Keratinocyte (primary cell): ENCODE data around the gene INS. TPM values are rescaled to one million over a fixed set of nuclear protein-coding genes. Genes with fewer than 3 reads are reported as not detected.

ENCODE experiments used
- DNase-seq: peaks from one replicate; pipeline ENCODE4 v3.0.0-alpha.2; 2011; ENCODE audit warnings: low read depth, missing footprints, low spot score
- FAIRE-seq: peaks from 2 replicates; lab custom pipeline; 2011; peaks lifted over from hg19 to GRCh38; lab: Jason Lieb, UNC
- H2AFZ ChIP-seq: 2 replicates; pipeline ENCODE4 v1.6.0; 2012; ENCODE audit warnings: low read length, control low read depth, inconsistent platforms; ENCODE audit not compliant: control insufficient read depth
- H3K27ac ChIP-seq: 2 replicates; pipeline ENCODE4 v1.5.1; 2011; ENCODE audit warnings: low read length; ENCODE audit not compliant: control insufficient read depth, insufficient read depth
- H3K27me3 ChIP-seq: 3 replicates; pipeline ENCODE4 v1.6.0; 2011; ENCODE audit warnings: low read length; ENCODE audit not compliant: control insufficient read depth, insufficient read depth; ENCODE audit errors: extremely low read depth
- H3K36me3 ChIP-seq, 2 experiments: 2 replicates in 1 of 2; 3 replicates in 1 of 2; pipeline ENCODE4 v1.5.1; 2011; ENCODE audit warnings: low read length in 2 of 2, mild to moderate bottlenecking in 1 of 2; ENCODE audit not compliant: control insufficient read depth in 2 of 2, insufficient read depth in 2 of 2; ENCODE audit errors: extremely low read depth in 1 of 2
- H3K4me1 ChIP-seq: 3 replicates; pipeline ENCODE4 v1.5.1; 2011; ENCODE audit warnings: low read length; ENCODE audit not compliant: control insufficient read depth, insufficient read depth; ENCODE audit errors: extremely low read depth
- H3K4me2 ChIP-seq: 3 replicates; pipeline ENCODE4 v1.6.0; 2011; ENCODE audit warnings: low read depth, low read length; ENCODE audit not compliant: control insufficient read depth, insufficient read depth; ENCODE audit errors: extremely low read depth
- H3K4me3 ChIP-seq, 3 experiments: fragments of 200-600 bp in 1 of 3; sonication (generic) in 1 of 3; 2 replicates in 2 of 3; 3 replicates in 1 of 3; pipeline ENCODE4 v1.5.1; 2011 to 2016; ENCODE audit warnings: low read length in 3 of 3, mild to moderate bottlenecking in 3 of 3, control low read depth in 2 of 3, inconsistent platforms in 1 of 3, low read depth in 1 of 3, mixed read lengths in 1 of 3, mixed run types in 1 of 3, moderate library complexity in 1 of 3; ENCODE audit not compliant: control insufficient read depth in 2 of 3, insufficient read depth in 2 of 3; ENCODE audit errors: extremely low read depth in 1 of 3
- H3K79me2 ChIP-seq: 2 replicates; pipeline ENCODE4 v1.6.0; 2012; ENCODE audit warnings: low read length; ENCODE audit not compliant: control insufficient read depth, insufficient read depth
- H3K9ac ChIP-seq: 3 replicates; pipeline ENCODE4 v1.6.0; 2011; ENCODE audit warnings: low read length; ENCODE audit not compliant: control insufficient read depth, insufficient read depth; ENCODE audit errors: extremely low read depth
- H3K9me1 ChIP-seq: 3 replicates; pipeline ENCODE4 v1.6.0; 2011; ENCODE audit warnings: low read length; ENCODE audit not compliant: control insufficient read depth, insufficient read depth; ENCODE audit errors: extremely low read depth
- H3K9me3 ChIP-seq: 2 replicates; pipeline ENCODE4 v1.5.1; 2012; ENCODE audit warnings: low read depth, low read length; ENCODE audit not compliant: control insufficient read depth
- H4K20me1 ChIP-seq: 3 replicates; pipeline ENCODE4 v1.6.0; 2011; ENCODE audit warnings: low read length; ENCODE audit not compliant: control insufficient read depth, insufficient read depth; ENCODE audit errors: extremely low read depth
- EZH2 ChIP-seq: IDR thresholded peaks from one replicate; pipeline ENCODE4 v1.6.1; 2012; ENCODE audit warnings: inconsistent platforms, mild to moderate bottlenecking, low read length, moderate library complexity
- dilution Hi-C: fragments of 300-500 bp; cut with MboI; formaldehyde crosslinking; loops from one replicate; pipeline ENCODE4 v1.7.0; 2020; ENCODE audit warnings: low sequenced_read_pairs; ENCODE audit not compliant: extremely low pct_ligation_motif_present
- polyA plus RNA-seq, 5 experiments: library from polyadenylated mRNA; depleted of rRNA in 3 of 5; stranded (reverse) in 3 of 5; stranded (forward) in 1 of 5; unstranded in 1 of 5; fragments of >200 nt; gene quantifications; 1 replicate in 1 of 5; 2 replicates in 3 of 5; 3 replicates in 1 of 5; pipeline versions ENCODE4 v1.2.1 to v1.2.3, GENCODE V29; 2011 to 2012; ENCODE audit warnings: missing spikeins in 2 of 5, low read depth in 1 of 5, low replicate concordance in 1 of 5
- TF ChIP-seq, protein P1 (sequence below), 3 experiments: IDR thresholded peaks in 1 of 3; conservative IDR thresholded peaks in 1 of 3; optimal IDR thresholded peaks in 1 of 3; 2 replicates in 2 of 3; 3 replicates in 1 of 3; pipeline versions ENCODE3 to v1.5.1; 2011; ENCODE audit warnings: low read length in 3 of 3, mild to moderate bottlenecking in 3 of 3, moderate library complexity in 2 of 3, control low read depth in 1 of 3, inconsistent platforms in 1 of 3; ENCODE audit not compliant: insufficient read depth in 2 of 3; ENCODE audit errors: extremely low read depth in 1 of 3

INS gene
- polyA plus RNA-seq, 1 donor (not counting 4 experiments of a cell fraction or from before 2014, with no cell fraction given) = not detected

DNA sequence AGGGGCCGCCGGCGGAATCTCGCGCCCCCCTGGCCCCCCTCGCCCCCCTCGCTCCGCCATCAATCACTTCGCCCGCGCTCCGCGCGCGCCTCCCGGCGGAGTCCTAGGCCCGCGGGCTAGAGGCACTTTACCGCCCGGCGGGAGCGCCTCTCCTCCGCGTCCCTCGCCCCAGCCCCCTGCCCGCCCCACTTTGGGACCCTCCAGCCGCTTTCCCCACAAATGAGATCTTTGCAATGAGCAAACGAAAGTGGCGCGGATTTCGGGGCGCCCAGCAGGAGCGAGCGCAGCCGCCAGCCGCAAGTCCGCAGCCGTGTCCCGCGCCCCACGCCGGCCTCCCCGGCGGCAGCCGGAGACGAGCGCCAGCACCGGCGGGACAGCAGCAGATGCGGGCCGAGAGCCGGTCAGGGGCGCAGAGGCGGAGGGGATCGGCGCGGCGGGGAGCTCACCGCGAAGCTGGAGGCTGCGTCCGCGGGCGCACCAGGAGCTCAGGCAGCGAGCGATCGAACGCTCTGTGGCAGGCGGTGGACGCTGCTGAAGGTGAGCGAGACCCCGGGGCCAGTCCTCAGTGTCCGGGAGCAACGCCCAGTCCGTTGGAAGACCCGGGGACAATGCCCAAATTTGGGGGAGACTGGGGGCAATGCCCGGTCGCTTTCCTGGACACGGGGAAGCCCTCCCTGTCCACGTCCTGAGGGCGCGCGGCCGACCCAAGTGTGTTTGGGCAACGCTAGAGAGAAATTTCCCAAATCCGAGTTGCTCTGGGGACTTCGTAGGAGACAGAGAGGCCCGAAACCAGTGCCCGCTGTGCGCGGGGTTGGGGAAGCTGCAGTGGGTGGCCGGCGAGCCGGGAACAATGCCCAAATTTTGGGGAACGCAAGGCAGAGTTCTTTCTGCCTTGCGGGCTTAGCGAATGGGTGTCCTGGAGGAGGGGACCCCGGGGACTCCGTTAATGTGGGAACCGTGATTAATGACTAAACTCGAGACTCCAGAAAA lies 20.3 kb downstream of the INS start:
- TF ChIP-seq, protein P1, sequence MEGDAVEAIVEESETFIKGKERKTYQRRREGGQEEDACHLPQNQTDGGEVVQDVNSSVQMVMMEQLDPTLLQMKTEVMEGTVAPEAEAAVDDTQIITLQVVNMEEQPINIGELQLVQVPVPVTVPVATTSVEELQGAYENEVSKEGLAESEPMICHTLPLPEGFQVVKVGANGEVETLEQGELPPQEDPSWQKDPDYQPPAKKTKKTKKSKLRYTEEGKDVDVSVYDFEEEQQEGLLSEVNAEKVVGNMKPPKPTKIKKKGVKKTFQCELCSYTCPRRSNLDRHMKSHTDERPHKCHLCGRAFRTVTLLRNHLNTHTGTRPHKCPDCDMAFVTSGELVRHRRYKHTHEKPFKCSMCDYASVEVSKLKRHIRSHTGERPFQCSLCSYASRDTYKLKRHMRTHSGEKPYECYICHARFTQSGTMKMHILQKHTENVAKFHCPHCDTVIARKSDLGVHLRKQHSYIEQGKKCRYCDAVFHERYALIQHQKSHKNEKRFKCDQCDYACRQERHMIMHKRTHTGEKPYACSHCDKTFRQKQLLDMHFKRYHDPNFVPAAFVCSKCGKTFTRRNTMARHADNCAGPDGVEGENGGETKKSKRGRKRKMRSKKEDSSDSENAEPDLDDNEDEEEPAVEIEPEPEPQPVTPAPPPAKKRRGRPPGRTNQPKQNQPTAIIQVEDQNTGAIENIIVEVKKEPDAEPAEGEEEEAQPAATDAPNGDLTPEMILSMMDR (optimal IDR thresholded peaks at IDR 0.05 in 1 of 3, IDR thresholded peaks at IDR 0.05 in 1 of 3, conservative IDR thresholded peaks at IDR 0.05 in 1 of 3; ENCODE audit: extremely low read depth in 1 of 3, insufficient read depth in 2 of 3, low read length in 3 of 3) = no peak
- TF ChIP-seq EZH2 = peak; percentile 91

DNA sequence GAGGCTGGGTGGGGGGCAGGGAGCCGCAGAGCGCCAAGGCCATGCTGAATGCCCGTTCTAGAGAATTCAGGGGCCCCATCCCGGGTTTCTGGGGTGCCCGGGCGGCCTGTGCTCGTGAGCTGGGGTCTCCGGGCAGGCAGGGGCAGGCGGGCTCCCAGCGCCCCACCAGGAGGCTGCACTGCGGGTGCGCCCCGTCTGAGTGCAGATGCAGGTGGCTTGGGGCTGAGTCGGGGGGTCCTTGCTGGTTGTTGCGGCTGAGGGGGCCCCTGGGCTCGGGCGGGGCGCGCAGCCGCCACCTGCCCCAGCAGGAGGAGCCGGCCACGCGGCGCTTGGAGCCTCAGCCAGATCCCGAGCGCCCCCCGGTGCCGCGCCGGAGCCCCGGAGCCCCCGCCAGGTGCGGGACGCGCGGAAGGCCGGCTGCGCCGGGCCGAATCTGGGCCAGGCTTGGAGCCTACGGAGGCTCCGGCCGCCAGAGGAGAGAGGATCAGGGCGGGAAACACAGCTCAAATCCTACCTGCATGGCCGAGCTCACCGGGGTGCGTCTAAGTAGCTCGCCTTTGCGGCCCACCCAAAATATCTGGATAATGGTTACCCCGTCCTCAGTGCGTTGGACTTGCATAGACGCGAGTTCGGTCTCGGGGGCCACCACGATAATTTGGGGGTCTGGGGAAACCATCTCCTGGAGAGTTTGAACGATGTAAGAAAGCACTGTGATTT lies 21.2 kb downstream of the INS start:
- FAIRE-seq = no peak
- peaks cover 14% of the 10 kb centered on the region for H3K4me1 ChIP-seq
- dilution Hi-C loops = no loop called here

More for the DNA sequence above, 20.3 kb downstream of the INS start:
- no peak overlapping the region for H3K9ac ChIP-seq
- no peaks in the 10 kb centered on the region for H3K79me2 ChIP-seq
- DNase-seq (no peak), FAIRE-seq (no peak)
- H3K4me3 ChIP-seq = no peak overlapping the region
- H3K9me3 ChIP-seq = no peaks in the 10 kb centered on the region
- no peaks in the 10 kb centered on the region for H3K9me1 ChIP-seq
- no peak overlapping the region for H3K27ac ChIP-seq
- peaks cover 8% of the 10 kb centered on the region for H4K20me1 ChIP-seq
- no peak overlapping the region for H3K4me2 ChIP-seq
- H3K27me3 ChIP-seq = peaks cover 86% of the 10 kb centered on the region
- dilution Hi-C loops = no loop called here
- peaks cover 14% of the 10 kb centered on the region for H3K4me1 ChIP-seq
- no peaks in the 10 kb centered on the region for H3K36me3 ChIP-seq
- H2AFZ ChIP-seq = no peak overlapping the region

More for the DNA sequence above, 21.2 kb downstream of the INS start:
- TF ChIP-seq, protein P1 (optimal IDR thresholded peaks at IDR 0.05 in 1 of 3, IDR thresholded peaks at IDR 0.05 in 1 of 3, conservative IDR thresholded peaks at IDR 0.05 in 1 of 3; ENCODE audit: extremely low read depth in 1 of 3, insufficient read depth in 2 of 3, low read length in 3 of 3) = no peak
- peak; percentile 98 for TF ChIP-seq EZH2
- Histone ChIP-seq H3K27me3 (peaks cover 86% of the 10 kb centered on the region), H3K9me3 (no peaks in the 10 kb centered on the region), H3K27ac (no peak overlapping the region), H2AFZ (no peak overlapping the region), H3K79me2 (no peaks in the 10 kb centered on the region), H4K20me1 (peaks cover 5% of the 10 kb centered on the region), H3K4me2 (no peak overlapping the region), H3K36me3 (no peaks in the 10 kb centered on the region), H3K9me1 (no peaks in the 10 kb centered on the region), H3K4me3 (no peak overlapping the region), H3K9ac (no peak overlapping the region)
- no peak for DNase-seq
